Suprapubic skin (tissue), 4 donors: ENCODE data around the gene WDR3. TPM values are rescaled to one million over a fixed set of nuclear protein-coding genes. Genes with fewer than 3 reads are reported as not detected.

ENCODE experiments used
- DNase-seq, 2 donors: peaks; one replicate each; pipeline ENCODE4 v3.0.0-alpha.2; 2019; ENCODE audit warnings: low spot score in 2 of 2
- H3K27ac ChIP-seq: fragments of 200-600 bp; sonication (generic); one replicate; pipeline ENCODE4 v1.5.1; 2019
- H3K27me3 ChIP-seq: fragments of 200-600 bp; sonication (generic); one replicate; pipeline ENCODE4 v1.5.1; 2019
- H3K36me3 ChIP-seq: fragments of 200-600 bp; sonication (generic); one replicate; pipeline ENCODE4 v1.5.1; 2019
- H3K4me1 ChIP-seq: fragments of 200-600 bp; sonication (generic); one replicate; pipeline ENCODE4 v1.5.1; 2019
- H3K4me3 ChIP-seq: fragments of 200-600 bp; sonication (generic); one replicate; pipeline ENCODE4 v1.5.1; 2019; ENCODE audit warnings: mild to moderate bottlenecking
- H3K9me3 ChIP-seq: fragments of 200-600 bp; sonication (generic); one replicate; pipeline ENCODE4 v1.5.1; 2019
- CTCF ChIP-seq, 2 donors: fragments of 200-600 bp in 1 of 2; fragments of 450-650 bp in 1 of 2; sonication (generic) in 1 of 2; IDR thresholded peaks; one replicate each; pipeline ENCODE4 v1.5.1; 2016 to 2019; ENCODE audit warnings: antibody characterized with exemption in 2 of 2, mild to moderate bottlenecking in 1 of 2, moderate library complexity in 1 of 2
- EP300 ChIP-seq: sonication (generic); formaldehyde crosslinking; IDR thresholded peaks from one replicate; pipeline ENCODE4 v1.6.1; 2017; ENCODE audit warnings: antibody characterized with exemption
- POLR2A ChIP-seq, 2 donors: fragments of 450-650 bp; IDR thresholded peaks; one replicate each; pipeline ENCODE4 v1.6.1; 2017; ENCODE audit warnings: antibody characterized with exemption in 2 of 2, mild to moderate bottlenecking in 2 of 2, moderate library complexity in 2 of 2
- POLR2AphosphoS5 ChIP-seq, 3 donors: sonication (generic); formaldehyde crosslinking; IDR thresholded peaks; one replicate each; pipeline ENCODE4 v1.6.1; 2017; ENCODE audit warnings: antibody characterized with exemption in 3 of 3
- WGBS: methylation state at CpG from one replicate; pipeline ENCODE4 v1.1.5; 2018; 5-methylcytosine and 5-hydroxymethylcytosine counted together
- total RNA-seq, 4 donors: library from RNA; depleted of rRNA; stranded (reverse); fragments of >200 nt; gene quantifications; one replicate each; pipeline ENCODE4 v1.1.0, GENCODE V29; 2016

The WDR3 gene
- total RNA-seq, 4 donors from 2014 or later: 13.1 to 24.5 (median 16.1) TPM

- no peak overlapping the region for H3K27ac ChIP-seq
- H3K9me3 ChIP-seq: no peaks in the 10 kb centered on the region
- H3K27me3 ChIP-seq: no peaks in the 10 kb centered on the region
- no peak for DNase-seq
- no peak for TF ChIP-seq POLR2AphosphoS5 (IDR thresholded peaks at IDR 0.05)
- TF ChIP-seq EP300: no peak
- TF ChIP-seq CTCF (IDR thresholded peaks at IDR 0.05): no peak
- no peak for TF ChIP-seq POLR2A (IDR thresholded peaks at IDR 0.05)
- no peaks in the 10 kb centered on the region for H3K4me1 ChIP-seq
- WGBS: 92% methylated on average over 7 of the region's 7 CpGs
- no peaks in the 10 kb centered on the region for H3K36me3 ChIP-seq
- no peak overlapping the region for H3K4me3 ChIP-seq
Observed at GRCh38 chr1:118008011-118008410, 78.5 kb downstream of the WDR3 start.

GRCh38 chr1:118012515-118013124 is 83.1 kb downstream of the WDR3 start:
- no peaks in the 10 kb centered on the region for H3K4me1 ChIP-seq
- no peaks in the 10 kb centered on the region for H3K9me3 ChIP-seq
- TF ChIP-seq CTCF (IDR thresholded peaks at IDR 0.05): no peak
- no peak for TF ChIP-seq POLR2A (IDR thresholded peaks at IDR 0.05)
- no peak for TF ChIP-seq EP300
- no peak for TF ChIP-seq POLR2AphosphoS5 (IDR thresholded peaks at IDR 0.05)
- no peak overlapping the region for H3K27ac ChIP-seq
- no peak for DNase-seq
- WGBS: 83% methylated on average over 6 of the region's 6 CpGs
- no peaks in the 10 kb centered on the region for H3K36me3 ChIP-seq
- no peak overlapping the region for H3K4me3 ChIP-seq
- no peaks in the 10 kb centered on the region for H3K27me3 ChIP-seq

GRCh38 chr1:118013336-118013735 is 83.8 kb downstream of the WDR3 start:
- no peaks in the 10 kb centered on the region for H3K9me3 ChIP-seq
- H3K27ac ChIP-seq: no peak overlapping the region
- H3K36me3 ChIP-seq: no peaks in the 10 kb centered on the region
- TF ChIP-seq EP300: no peak
- TF ChIP-seq POLR2A (IDR thresholded peaks at IDR 0.05): no peak
- TF ChIP-seq CTCF (IDR thresholded peaks at IDR 0.05): no peak
- no peak for TF ChIP-seq POLR2AphosphoS5 (IDR thresholded peaks at IDR 0.05)
- H3K4me3 ChIP-seq: no peak overlapping the region
- no peak for DNase-seq
- H3K4me1 ChIP-seq: no peaks in the 10 kb centered on the region
- H3K27me3 ChIP-seq: no peaks in the 10 kb centered on the region
- 78% methylated on average over 6 of the region's 6 CpGs for WGBS

GRCh38 chr1:118013938-118014337 is 84.4 kb downstream of the WDR3 start:
- no peak for DNase-seq
- Histone ChIP-seq H3K9me3 (no peaks in the 10 kb centered on the region), H3K4me3 (no peak overlapping the region)

More at GRCh38 chr1:118013938-118014337, 84.4 kb downstream of the WDR3 start:
- Histone ChIP-seq H3K36me3 (no peaks in the 10 kb centered on the region), H3K27me3 (no peaks in the 10 kb centered on the region), H3K4me1 (no peaks in the 10 kb centered on the region), H3K27ac (no peak overlapping the region)
- no peak for TF ChIP-seq CTCF (IDR thresholded peaks at IDR 0.05)
- no peak for TF ChIP-seq POLR2A (IDR thresholded peaks at IDR 0.05)
- TF ChIP-seq POLR2AphosphoS5 (IDR thresholded peaks at IDR 0.05): no peak
- no peak for TF ChIP-seq EP300

Other genes starting within 250 kb of the WDR3 start
- 10 to 100 TPM; 19.6 to 34.4 (median 25.1) TPM for gene GDAP2, start 118 bp upstream of the WDR3 start, total RNA-seq